HEK293 (cell line): Measurements from ENCODE around the gene TBX10.

ENCODE experiments used
- CTCF ChIA-PET: fragments of 350-600 bp; formaldehyde crosslinking; extraction: SDS; loops from one replicate; lab custom pipeline; 2021; ENCODE audit warnings: antibody characterized with exemption; lab: Yijun Ruan, JAX
- POLR2A ChIA-PET: fragments of 300-600 bp; formaldehyde crosslinking; extraction: SDS; loops from one replicate; lab custom pipeline; 2020; ENCODE audit warnings: antibody characterized with exemption, inconsistent platforms; lab: Yijun Ruan, JAX
- H3K27ac ChIP-seq: fragments of 200-500 bp; sonication (Bioruptor generic); 2 replicates; pipeline ENCODE4 v1.5.1; 2014; ENCODE audit warnings: low read depth, low read length, control low read depth, inconsistent platforms; ENCODE audit errors: extremely low read depth
- H3K36me3 ChIP-seq, 2 experiments: fragments of 200-500 bp in 1 of 2; sonication (Bioruptor generic) in 1 of 2; 1 replicate in 1 of 2; 2 replicates in 1 of 2; pipeline ENCODE4 v1.5.1; 2014 to 2017; ENCODE audit warnings: inconsistent platforms in 2 of 2, low read length in 2 of 2; ENCODE audit not compliant: control insufficient read depth in 2 of 2, insufficient read depth in 1 of 2
- H3K4me1 ChIP-seq: fragments of 200-500 bp; sonication (Bioruptor generic); 2 replicates; pipeline ENCODE4 v1.5.1; 2014; ENCODE audit warnings: mild to moderate bottlenecking, low read length, inconsistent platforms; ENCODE audit not compliant: control insufficient read depth, insufficient read depth
- H3K4me3 ChIP-seq: 2 replicates; pipeline ENCODE4 v1.5.1; 2011; ENCODE audit warnings: low read depth, mild to moderate bottlenecking, control low read depth, low read length, moderate library complexity
- H3K9me3 ChIP-seq: fragments of 200-500 bp; sonication (Bioruptor generic); 2 replicates; pipeline ENCODE4 v1.5.1; 2014; ENCODE audit warnings: low read depth, low read length, inconsistent platforms; ENCODE audit not compliant: control insufficient read depth, insufficient read depth
- EGR2 ChIP-seq: fragments of 450-650 bp; formaldehyde crosslinking; IDR thresholded peaks from 2 replicates; pipeline ENCODE4 v1.5.1; 2016; ENCODE audit warnings: low read depth, missing biosample characterization, missing genetic modification characterization
- FEZF1 ChIP-seq: fragments of 450-650 bp; formaldehyde crosslinking; IDR thresholded peaks from 2 replicates; pipeline ENCODE4 v1.5.1; 2016; ENCODE audit warnings: missing biosample characterization, missing genetic modification characterization
- GLIS1 ChIP-seq: fragments of 450-650 bp; formaldehyde crosslinking; IDR thresholded peaks from 2 replicates; pipeline ENCODE4 v1.5.1; 2016; ENCODE audit warnings: missing biosample characterization, missing genetic modification characterization
- HOXD13 ChIP-seq: sonication (generic); formaldehyde crosslinking; IDR thresholded peaks from 2 replicates; pipeline ENCODE4 v1.8.0; 2022; ENCODE audit warnings: missing genetic modification reagents, borderline replicate concordance
- IKZF3 ChIP-seq: fragments of 450-650 bp; IDR thresholded peaks from 2 replicates; pipeline ENCODE4 v1.5.0; 2018; ENCODE audit warnings: missing biosample characterization, mild to moderate bottlenecking, missing genetic modification characterization, moderate library complexity
- ZBTB1 ChIP-seq: fragments of 450-650 bp; formaldehyde crosslinking; IDR thresholded peaks from 2 replicates; pipeline ENCODE4 v1.5.1; 2016; ENCODE audit warnings: missing biosample characterization, missing genetic modification characterization
- ZFHX2 ChIP-seq: fragments of 450-650 bp; formaldehyde crosslinking; conservative IDR thresholded peaks from 2 replicates; pipeline ENCODE4 v1.5.1; 2016; ENCODE audit warnings: missing biosample characterization, missing genetic modification characterization
- ZFP37 ChIP-seq: fragments of 450-650 bp; formaldehyde crosslinking; IDR thresholded peaks from 2 replicates; pipeline ENCODE4 v1.5.1; 2016; ENCODE audit warnings: missing biosample characterization, missing genetic modification characterization
- ZNF146 ChIP-seq: fragments of 450-650 bp; formaldehyde crosslinking; IDR thresholded peaks from 2 replicates; pipeline ENCODE4 v1.5.1; 2016; ENCODE audit warnings: missing biosample characterization, missing genetic modification characterization
- ZNF654 ChIP-seq: fragments of 450-650 bp; formaldehyde crosslinking; IDR thresholded peaks from 2 replicates; pipeline ENCODE4 v1.5.1; 2016; ENCODE audit warnings: low read depth, missing biosample characterization, missing genetic modification characterization
- ZNF660 ChIP-seq: fragments of 450-650 bp; IDR thresholded peaks from 2 replicates; pipeline ENCODE4 v1.5.1; 2018; ENCODE audit warnings: missing biosample characterization, mild to moderate bottlenecking, missing genetic modification characterization
- ZNF768 ChIP-seq: fragments of 450-650 bp; formaldehyde crosslinking; IDR thresholded peaks from 2 replicates; pipeline ENCODE4 v1.5.1; 2018; ENCODE audit warnings: missing biosample characterization, mild to moderate bottlenecking, missing genetic modification characterization
- ZSCAN16 ChIP-seq: fragments of 450-650 bp; formaldehyde crosslinking; IDR thresholded peaks from 2 replicates; pipeline ENCODE4 v1.5.1; 2016; ENCODE audit warnings: missing biosample characterization, missing genetic modification characterization
- TF ChIP-seq, protein P1 (sequence below): fragments of 450-650 bp; formaldehyde crosslinking; IDR thresholded peaks from 2 replicates; pipeline ENCODE4 v1.5.1; 2016; ENCODE audit warnings: missing biosample characterization, missing genetic modification characterization
- TF ChIP-seq, protein P2 (sequence below): fragments of 450-650 bp; formaldehyde crosslinking; IDR thresholded peaks from 2 replicates; pipeline ENCODE4 v1.5.1; 2017; ENCODE audit warnings: missing biosample characterization, missing genetic modification characterization
- TF ChIP-seq, protein P3 (sequence below): fragments of 450-650 bp; formaldehyde crosslinking; IDR thresholded peaks from 2 replicates; pipeline ENCODE4 v1.5.1; 2016; ENCODE audit warnings: missing biosample characterization, missing genetic modification characterization
- TF ChIP-seq, protein P4 (sequence below): fragments of 450-650 bp; formaldehyde crosslinking; IDR thresholded peaks from 2 replicates; pipeline ENCODE4 v1.5.1; 2016; ENCODE audit warnings: missing biosample characterization, missing genetic modification characterization

The TBX10 gene

DNA sequence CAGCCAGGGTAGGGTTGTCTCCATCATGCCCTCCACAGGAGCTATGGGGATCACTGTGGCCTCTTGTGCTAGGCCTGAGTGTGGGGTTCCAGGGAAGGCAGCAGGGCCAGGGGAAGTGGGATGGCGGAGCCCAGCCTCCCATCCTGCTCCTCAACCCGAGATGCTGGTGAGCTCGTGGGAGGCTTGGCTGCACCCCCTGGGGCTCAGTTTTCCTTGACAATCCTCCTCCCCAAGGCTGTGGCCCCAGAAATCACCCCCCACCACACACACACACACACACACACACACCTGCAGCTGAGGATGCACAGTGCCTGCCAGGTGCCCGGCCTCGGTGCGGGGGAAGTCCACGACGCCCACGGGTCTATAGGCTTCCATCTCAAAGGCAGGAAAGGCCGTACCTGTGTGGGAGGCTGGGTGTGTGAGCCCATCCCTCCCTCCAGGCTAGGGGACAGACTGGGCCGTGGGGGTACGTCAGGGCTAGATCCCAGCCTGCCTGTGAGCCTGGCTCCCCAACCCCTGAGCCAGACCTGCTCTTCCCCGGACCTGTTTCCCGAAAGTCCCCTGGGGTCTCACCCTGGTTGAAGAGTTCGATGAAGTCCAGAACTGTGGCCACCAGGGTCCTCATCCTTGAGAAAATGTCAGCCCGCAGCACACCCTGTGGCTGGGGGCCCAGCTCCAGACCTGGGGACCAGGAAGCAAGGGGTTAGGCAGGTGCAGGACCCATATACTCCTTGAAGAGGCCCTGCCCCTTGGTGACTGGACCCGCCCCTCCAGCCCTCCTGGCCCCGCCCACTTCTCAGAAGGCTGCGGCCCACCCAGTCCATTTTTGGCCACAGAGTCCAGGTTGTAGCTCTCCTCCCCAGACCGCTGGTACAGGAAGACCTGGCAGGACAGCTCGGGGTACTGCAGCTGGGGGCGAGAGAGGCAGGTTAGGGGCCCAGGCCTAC, 5.2 kb upstream of the TBX10 start:
- H3K9me3 ChIP-seq, result no peaks in the 10 kb centered on the region
- no peak overlapping the region for H3K27ac ChIP-seq
- no peaks in the 10 kb centered on the region for H3K4me1 ChIP-seq
- H3K36me3 ChIP-seq, result no peaks in the 10 kb centered on the region
- no peak overlapping the region for H3K4me3 ChIP-seq
- POLR2A ChIA-PET, result interaction anchor here (0.7 kb wide), 1 partner anchor 15 kb away, joined by 3 read pairs; the partner anchor contains the start of gene NUDT8
- CTCF ChIA-PET, result interaction anchor here (0.6 to 1.2 kb wide), 5 partner anchors 8 to 711 kb away, joined by 3 to 4 read pairs (median 3); no protein-coding TSS in a partner anchor
- TF ChIP-seq, protein P1, sequence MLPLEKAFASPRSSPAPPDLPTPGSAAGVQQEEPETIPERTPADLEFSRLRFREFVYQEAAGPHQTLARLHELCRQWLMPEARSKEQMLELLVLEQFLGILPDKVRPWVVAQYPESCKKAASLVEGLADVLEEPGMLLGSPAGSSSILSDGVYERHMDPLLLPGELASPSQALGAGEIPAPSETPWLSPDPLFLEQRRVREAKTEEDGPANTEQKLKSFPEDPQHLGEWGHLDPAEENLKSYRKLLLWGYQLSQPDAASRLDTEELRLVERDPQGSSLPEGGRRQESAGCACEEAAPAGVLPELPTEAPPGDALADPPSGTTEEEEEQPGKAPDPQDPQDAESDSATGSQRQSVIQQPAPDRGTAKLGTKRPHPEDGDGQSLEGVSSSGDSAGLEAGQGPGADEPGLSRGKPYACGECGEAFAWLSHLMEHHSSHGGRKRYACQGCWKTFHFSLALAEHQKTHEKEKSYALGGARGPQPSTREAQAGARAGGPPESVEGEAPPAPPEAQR (tag by site-specific recombination), result no peak
- TF ChIP-seq, protein P2, sequence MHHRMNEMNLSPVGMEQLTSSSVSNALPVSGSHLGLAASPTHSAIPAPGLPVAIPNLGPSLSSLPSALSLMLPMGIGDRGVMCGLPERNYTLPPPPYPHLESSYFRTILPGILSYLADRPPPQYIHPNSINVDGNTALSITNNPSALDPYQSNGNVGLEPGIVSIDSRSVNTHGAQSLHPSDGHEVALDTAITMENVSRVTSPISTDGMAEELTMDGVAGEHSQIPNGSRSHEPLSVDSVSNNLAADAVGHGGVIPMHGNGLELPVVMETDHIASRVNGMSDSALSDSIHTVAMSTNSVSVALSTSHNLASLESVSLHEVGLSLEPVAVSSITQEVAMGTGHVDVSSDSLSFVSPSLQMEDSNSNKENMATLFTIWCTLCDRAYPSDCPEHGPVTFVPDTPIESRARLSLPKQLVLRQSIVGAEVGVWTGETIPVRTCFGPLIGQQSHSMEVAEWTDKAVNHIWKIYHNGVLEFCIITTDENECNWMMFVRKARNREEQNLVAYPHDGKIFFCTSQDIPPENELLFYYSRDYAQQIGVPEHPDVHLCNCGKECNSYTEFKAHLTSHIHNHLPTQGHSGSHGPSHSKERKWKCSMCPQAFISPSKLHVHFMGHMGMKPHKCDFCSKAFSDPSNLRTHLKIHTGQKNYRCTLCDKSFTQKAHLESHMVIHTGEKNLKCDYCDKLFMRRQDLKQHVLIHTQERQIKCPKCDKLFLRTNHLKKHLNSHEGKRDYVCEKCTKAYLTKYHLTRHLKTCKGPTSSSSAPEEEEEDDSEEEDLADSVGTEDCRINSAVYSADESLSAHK (tag by site-specific recombination), result no peak
- TF ChIP-seq FEZF1 (tag by site-specific recombination), result no peak
- TF ChIP-seq ZFHX2 (tag by site-specific recombination), result peak; percentile 82
- TF ChIP-seq IKZF3 (tag by site-specific recombination), result no peak
- no peak for TF ChIP-seq ZNF768 (tag by site-specific recombination)
- TF ChIP-seq EGR2 (tag by site-specific recombination), result peak; percentile 84
- TF ChIP-seq ZNF654 (tag by site-specific recombination), result no peak
- no peak for TF ChIP-seq ZNF146 (tag by site-specific recombination)
- TF ChIP-seq, protein P3, sequence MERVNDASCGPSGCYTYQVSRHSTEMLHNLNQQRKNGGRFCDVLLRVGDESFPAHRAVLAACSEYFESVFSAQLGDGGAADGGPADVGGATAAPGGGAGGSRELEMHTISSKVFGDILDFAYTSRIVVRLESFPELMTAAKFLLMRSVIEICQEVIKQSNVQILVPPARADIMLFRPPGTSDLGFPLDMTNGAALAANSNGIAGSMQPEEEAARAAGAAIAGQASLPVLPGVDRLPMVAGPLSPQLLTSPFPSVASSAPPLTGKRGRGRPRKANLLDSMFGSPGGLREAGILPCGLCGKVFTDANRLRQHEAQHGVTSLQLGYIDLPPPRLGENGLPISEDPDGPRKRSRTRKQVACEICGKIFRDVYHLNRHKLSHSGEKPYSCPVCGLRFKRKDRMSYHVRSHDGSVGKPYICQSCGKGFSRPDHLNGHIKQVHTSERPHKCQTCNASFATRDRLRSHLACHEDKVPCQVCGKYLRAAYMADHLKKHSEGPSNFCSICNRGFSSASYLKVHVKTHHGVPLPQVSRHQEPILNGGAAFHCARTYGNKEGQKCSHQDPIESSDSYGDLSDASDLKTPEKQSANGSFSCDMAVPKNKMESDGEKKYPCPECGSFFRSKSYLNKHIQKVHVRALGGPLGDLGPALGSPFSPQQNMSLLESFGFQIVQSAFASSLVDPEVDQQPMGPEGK (tag by site-specific recombination), result no peak
- TF ChIP-seq ZBTB1 (tag by site-specific recombination), result no peak
- TF ChIP-seq ZFP37 (tag by site-specific recombination), result no peak
- TF ChIP-seq HOXD13 (CRISPR knock-in tag), result no peak
- TF ChIP-seq GLIS1 (tag by site-specific recombination), result peak; percentile 20; the same call in 1 of the 2 replicates
- TF ChIP-seq, protein P4, sequence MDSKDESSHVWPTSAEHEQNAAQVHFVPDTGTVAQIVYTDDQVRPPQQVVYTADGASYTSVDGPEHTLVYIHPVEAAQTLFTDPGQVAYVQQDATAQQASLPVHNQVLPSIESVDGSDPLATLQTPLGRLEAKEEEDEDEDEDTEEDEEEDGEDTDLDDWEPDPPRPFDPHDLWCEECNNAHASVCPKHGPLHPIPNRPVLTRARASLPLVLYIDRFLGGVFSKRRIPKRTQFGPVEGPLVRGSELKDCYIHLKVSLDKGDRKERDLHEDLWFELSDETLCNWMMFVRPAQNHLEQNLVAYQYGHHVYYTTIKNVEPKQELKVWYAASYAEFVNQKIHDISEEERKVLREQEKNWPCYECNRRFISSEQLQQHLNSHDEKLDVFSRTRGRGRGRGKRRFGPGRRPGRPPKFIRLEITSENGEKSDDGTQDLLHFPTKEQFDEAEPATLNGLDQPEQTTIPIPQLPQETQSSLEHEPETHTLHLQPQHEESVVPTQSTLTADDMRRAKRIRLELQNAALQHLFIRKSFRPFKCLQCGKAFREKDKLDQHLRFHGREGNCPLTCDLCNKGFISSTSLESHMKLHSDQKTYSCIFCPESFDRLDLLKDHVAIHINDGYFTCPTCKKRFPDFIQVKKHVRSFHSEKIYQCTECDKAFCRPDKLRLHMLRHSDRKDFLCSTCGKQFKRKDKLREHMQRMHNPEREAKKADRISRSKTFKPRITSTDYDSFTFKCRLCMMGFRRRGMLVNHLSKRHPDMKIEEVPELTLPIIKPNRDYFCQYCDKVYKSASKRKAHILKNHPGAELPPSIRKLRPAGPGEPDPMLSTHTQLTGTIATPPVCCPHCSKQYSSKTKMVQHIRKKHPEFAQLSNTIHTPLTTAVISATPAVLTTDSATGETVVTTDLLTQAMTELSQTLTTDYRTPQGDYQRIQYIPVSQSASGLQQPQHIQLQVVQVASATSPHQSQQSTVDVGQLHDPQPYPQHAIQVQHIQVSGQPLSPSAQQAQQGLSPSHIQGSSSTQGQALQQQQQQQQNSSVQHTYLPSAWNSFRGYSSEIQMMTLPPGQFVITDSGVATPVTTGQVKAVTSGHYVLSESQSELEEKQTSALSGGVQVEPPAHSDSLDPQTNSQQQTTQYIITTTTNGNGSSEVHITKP (tag by site-specific recombination), result no peak
- no peak for TF ChIP-seq ZNF660 (tag by site-specific recombination)
- TF ChIP-seq ZSCAN16, result no peak
